Measurements from ENCODE around the gene C1QTNF5. TPM values are rescaled to one million over a fixed set of nuclear protein-coding genes. Genes with fewer than 3 reads are reported as not detected.

C1QTNF5 gene
- total RNA-seq, 2 donors from 2014 or later: 0.62 to 0.66 TPM

GRCh38 chr11:119330237-119330636 is 10.4 kb downstream of the C1QTNF5 start:
- no peak for DNase-seq
- H3K9me3 ChIP-seq (ENCODE audit: control insufficient read depth, low read length): no peaks in the 10 kb centered on the region
- 84 to 86% methylated on average over 1 of the region's 1 CpG for WGBS, 2 experiments (ENCODE audit: insufficient coverage in 1 of 2, insufficient read length in 1 of 2)
- H3K36me3 Mint-ChIP-seq (ENCODE audit: low read depth): no peaks in the 10 kb centered on the region
- no peak overlapping the region for H3K4me3 ChIP-seq (ENCODE audit: low read length)
- no peaks in the 10 kb centered on the region for H3K36me3 ChIP-seq (ENCODE audit: control insufficient read depth, insufficient read depth, low read length)
- H3K4me3 Mint-ChIP-seq: no peak overlapping the region
- peaks cover 3% of the 10 kb centered on the region for H3K4me1 Mint-ChIP-seq
- peaks cover 4% of the 10 kb centered on the region for H3K4me1 ChIP-seq (ENCODE audit: control insufficient read depth, insufficient read depth, low read length)
- H3K27me3 Mint-ChIP-seq (ENCODE audit: insufficient read depth): peaks cover 8% of the 10 kb centered on the region
- H3K27me3 ChIP-seq (ENCODE audit: control insufficient read depth, insufficient read depth, low read length, poor library complexity, severe bottlenecking): no peaks in the 10 kb centered on the region
- H3K9me3 Mint-ChIP-seq: no peaks in the 10 kb centered on the region
- no peak overlapping the region for H3K27ac Mint-ChIP-seq
- H3K9ac ChIP-seq (ENCODE audit: extremely low read depth, low read length, poor library complexity, severe bottlenecking): no peak overlapping the region
- H3K27ac ChIP-seq (ENCODE audit: low read depth, low read length): no peak overlapping the region
- no peak for TF ChIP-seq CTCF (conservative IDR thresholded peaks at IDR 0.05)

- no peaks in the 10 kb centered on the region for H3K36me3 Mint-ChIP-seq (ENCODE audit: low read depth)
- no peak overlapping the region for H3K9ac ChIP-seq (ENCODE audit: extremely low read depth, low read length, poor library complexity, severe bottlenecking)
These were observed 11.4 kb downstream of the C1QTNF5 start for GRCh38 chr11:119329320-119329719.

GRCh38 chr11:119324189-119324588 is 16.5 kb downstream of the C1QTNF5 start:
- H3K4me3 Mint-ChIP-seq: no peak overlapping the region
- Histone ChIP-seq H3K36me3 (ENCODE audit: control insufficient read depth, insufficient read depth, low read length) (no peaks in the 10 kb centered on the region), H3K27me3 (ENCODE audit: control insufficient read depth, insufficient read depth, low read length, poor library complexity, severe bottlenecking) (no peaks in the 10 kb centered on the region), H3K4me3 (ENCODE audit: low read length) (no peak overlapping the region), H3K9ac (ENCODE audit: extremely low read depth, low read length, poor library complexity, severe bottlenecking) (no peak overlapping the region), H3K9me3 (ENCODE audit: control insufficient read depth, low read length) (no peaks in the 10 kb centered on the region), H3K4me1 (ENCODE audit: control insufficient read depth, insufficient read depth, low read length) (peaks cover 6% of the 10 kb centered on the region), H3K27ac (ENCODE audit: low read depth, low read length) (no peak overlapping the region)
- no peak for DNase-seq
- peaks cover 20% of the 10 kb centered on the region for H3K4me1 Mint-ChIP-seq
- 90 to 91% methylated on average over 3 to 4 of the region's 4 CpGs for WGBS, 2 experiments (ENCODE audit: insufficient coverage in 1 of 2, insufficient read length in 1 of 2)
- H3K27me3 Mint-ChIP-seq (ENCODE audit: insufficient read depth): no peaks in the 10 kb centered on the region
- H3K27ac Mint-ChIP-seq: no peak overlapping the region
- H3K36me3 Mint-ChIP-seq (ENCODE audit: low read depth): no peaks in the 10 kb centered on the region
- TF ChIP-seq CTCF (conservative IDR thresholded peaks at IDR 0.05): no peak
- H3K9me3 Mint-ChIP-seq: no peaks in the 10 kb centered on the region

More at GRCh38 chr11:119329320-119329719, 11.4 kb downstream of the C1QTNF5 start:
- TF ChIP-seq CTCF (conservative IDR thresholded peaks at IDR 0.05): no peak
- Mint-ChIP-seq H3K4me1 (peaks cover 3% of the 10 kb centered on the region), H3K9me3 (no peaks in the 10 kb centered on the region), H3K27ac (no peak overlapping the region), H3K4me3 (no peak overlapping the region), H3K27me3 (ENCODE audit: insufficient read depth) (peaks cover 8% of the 10 kb centered on the region)
- DNase-seq: no peak
- Histone ChIP-seq H3K27ac (ENCODE audit: low read depth, low read length) (no peak overlapping the region), H3K4me3 (ENCODE audit: low read length) (no peak overlapping the region), H3K4me1 (ENCODE audit: control insufficient read depth, insufficient read depth, low read length) (no peaks in the 10 kb centered on the region), H3K9me3 (ENCODE audit: control insufficient read depth, low read length) (no peaks in the 10 kb centered on the region), H3K27me3 (ENCODE audit: control insufficient read depth, insufficient read depth, low read length, poor library complexity, severe bottlenecking) (no peaks in the 10 kb centered on the region), H3K36me3 (ENCODE audit: control insufficient read depth, insufficient read depth, low read length) (no peaks in the 10 kb centered on the region)
- WGBS, 2 experiments (ENCODE audit: insufficient coverage in 1 of 2, insufficient read length in 1 of 2): 88 to 97% methylated on average over 2 of the region's 2 CpGs

Data from endodermal cell (in vitro differentiated cells).